Measurements from ENCODE around the gene PEX1. TPM values are rescaled to one million over a fixed set of nuclear protein-coding genes. Genes with fewer than 3 reads are reported as not detected.
"Not testable (repeated sequence)": the region's sequence is repeated elsewhere in the genome, so short reads cannot be mapped to it uniquely, and the experiment has no call there.

The PEX1 gene
- total RNA-seq, 2 experiments from 2014 or later: 16.6 to 16.9 TPM

DNA sequence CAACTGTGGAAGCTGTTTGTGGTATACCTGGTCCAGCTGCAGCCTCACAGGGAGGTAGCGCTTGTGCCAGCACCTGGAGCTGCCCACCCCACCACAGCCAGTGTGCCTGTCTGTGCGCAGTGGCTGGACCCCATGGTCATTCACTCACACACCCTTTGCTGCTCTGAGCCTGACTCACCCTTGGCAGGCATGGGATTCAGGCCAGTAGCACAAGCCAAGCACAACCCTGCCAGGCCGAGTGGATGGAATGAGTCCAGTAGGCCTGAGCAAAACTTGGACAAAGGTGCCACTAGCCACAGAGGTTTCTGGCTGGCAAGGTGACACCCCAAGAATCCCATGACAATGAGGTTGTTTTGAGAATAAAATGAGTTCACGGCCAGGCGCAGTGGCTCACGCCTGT, 19.3 kb upstream of the PEX1 start:
- POLR2A ChIA-PET: no interaction called here
- CTCF ChIA-PET: no interaction called here

DNA sequence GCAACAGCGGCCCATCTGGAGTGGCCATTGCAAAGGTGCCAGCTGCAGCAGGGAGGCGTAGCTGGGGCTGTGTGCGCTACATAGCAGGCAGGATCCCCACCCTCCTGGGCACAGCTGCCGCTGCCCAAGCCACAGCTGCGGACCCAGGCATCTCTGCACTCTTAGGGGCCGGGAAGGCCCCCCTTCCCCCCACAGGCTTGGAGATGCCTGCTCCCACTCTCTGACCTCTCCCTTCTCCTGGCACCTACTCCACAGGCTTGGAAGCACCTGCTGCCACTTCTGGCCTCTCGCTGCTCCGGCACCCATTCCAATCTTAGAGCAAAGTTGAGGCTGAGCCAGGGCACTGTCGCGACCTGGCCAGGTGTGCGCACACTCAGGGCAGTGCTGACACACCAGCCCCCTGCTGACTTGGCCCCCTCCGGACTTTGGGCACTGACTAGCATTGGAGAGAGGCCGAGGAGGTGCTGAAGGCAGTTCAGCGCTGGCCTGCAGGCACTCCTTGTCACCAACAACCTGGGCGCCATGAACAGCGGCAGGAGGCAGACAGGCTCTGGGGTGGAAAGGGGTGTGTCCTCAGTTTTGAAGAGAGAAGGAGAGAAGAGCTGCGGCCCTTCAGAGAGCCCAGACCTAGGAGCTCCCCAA, 18.7 kb upstream of the PEX1 start:
- no peak overlapping the region for H3K27ac Mint-ChIP-seq
- intact Hi-C loops (cut with micrococcal nuclease): no loop called here
- TF ChIP-seq, protein P1, sequence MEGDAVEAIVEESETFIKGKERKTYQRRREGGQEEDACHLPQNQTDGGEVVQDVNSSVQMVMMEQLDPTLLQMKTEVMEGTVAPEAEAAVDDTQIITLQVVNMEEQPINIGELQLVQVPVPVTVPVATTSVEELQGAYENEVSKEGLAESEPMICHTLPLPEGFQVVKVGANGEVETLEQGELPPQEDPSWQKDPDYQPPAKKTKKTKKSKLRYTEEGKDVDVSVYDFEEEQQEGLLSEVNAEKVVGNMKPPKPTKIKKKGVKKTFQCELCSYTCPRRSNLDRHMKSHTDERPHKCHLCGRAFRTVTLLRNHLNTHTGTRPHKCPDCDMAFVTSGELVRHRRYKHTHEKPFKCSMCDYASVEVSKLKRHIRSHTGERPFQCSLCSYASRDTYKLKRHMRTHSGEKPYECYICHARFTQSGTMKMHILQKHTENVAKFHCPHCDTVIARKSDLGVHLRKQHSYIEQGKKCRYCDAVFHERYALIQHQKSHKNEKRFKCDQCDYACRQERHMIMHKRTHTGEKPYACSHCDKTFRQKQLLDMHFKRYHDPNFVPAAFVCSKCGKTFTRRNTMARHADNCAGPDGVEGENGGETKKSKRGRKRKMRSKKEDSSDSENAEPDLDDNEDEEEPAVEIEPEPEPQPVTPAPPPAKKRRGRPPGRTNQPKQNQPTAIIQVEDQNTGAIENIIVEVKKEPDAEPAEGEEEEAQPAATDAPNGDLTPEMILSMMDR (IDR thresholded peaks at IDR 0.05): no peak
- ChIA-PET CTCF (no interaction called here), POLR2A (no interaction called here)
- H3K36me3 Mint-ChIP-seq (ENCODE audit: low read depth): no peaks in the 10 kb centered on the region
- no peak for DNase-seq
- H3K9me3 Mint-ChIP-seq: no peaks in the 10 kb centered on the region
- ATAC-seq: no peak
- H3K4me1 Mint-ChIP-seq (ENCODE audit: low read depth): no peaks in the 10 kb centered on the region
- H3K4me3 Mint-ChIP-seq: no peak overlapping the region
- no peaks in the 10 kb centered on the region for H3K27me3 Mint-ChIP-seq

More for the DNA sequence above, 19.3 kb upstream of the PEX1 start:
- Mint-ChIP-seq H3K36me3 (ENCODE audit: low read depth) (no peaks in the 10 kb centered on the region), H3K4me1 (ENCODE audit: low read depth) (no peaks in the 10 kb centered on the region), H3K9me3 (no peaks in the 10 kb centered on the region), H3K27me3 (no peaks in the 10 kb centered on the region), H3K4me3 (no peak overlapping the region), H3K27ac (no peak overlapping the region)
- intact Hi-C loops (cut with micrococcal nuclease): no loop called here
- TF ChIP-seq, protein P1 (IDR thresholded peaks at IDR 0.05): no peak
- ATAC-seq (no peak), DNase-seq (no peak)

DNA sequence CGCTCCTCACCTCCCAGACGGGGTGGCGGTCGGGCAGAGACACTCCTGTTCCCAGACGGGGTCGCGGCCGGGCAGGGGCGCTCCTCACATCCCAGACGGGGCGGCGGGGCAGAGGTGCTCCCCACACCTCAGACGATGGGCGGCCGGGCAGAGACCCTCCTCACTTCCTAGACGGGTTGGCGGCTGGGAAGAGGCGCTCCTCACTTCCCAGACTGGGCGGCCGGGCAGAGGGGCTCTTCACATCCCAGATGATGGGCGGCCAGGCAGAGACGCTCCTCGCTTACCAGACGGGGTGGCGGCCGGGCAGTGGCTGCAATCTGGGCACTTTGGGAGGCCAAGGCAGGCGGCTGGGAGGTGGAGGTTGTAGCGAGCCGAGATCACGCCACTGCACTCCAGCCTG, 16.8 kb upstream of the PEX1 start:
- DNase-seq; H3K9me3 Mint-ChIP-seq; H3K4me3 Mint-ChIP-seq; H3K27ac Mint-ChIP-seq; H3K27me3 Mint-ChIP-seq; intact Hi-C loops (cut with micrococcal nuclease); H3K36me3 Mint-ChIP-seq (ENCODE audit: low read depth); CTCF ChIA-PET; POLR2A ChIA-PET; ATAC-seq; H3K4me1 Mint-ChIP-seq (ENCODE audit: low read depth): not testable (repeated sequence)

DNA sequence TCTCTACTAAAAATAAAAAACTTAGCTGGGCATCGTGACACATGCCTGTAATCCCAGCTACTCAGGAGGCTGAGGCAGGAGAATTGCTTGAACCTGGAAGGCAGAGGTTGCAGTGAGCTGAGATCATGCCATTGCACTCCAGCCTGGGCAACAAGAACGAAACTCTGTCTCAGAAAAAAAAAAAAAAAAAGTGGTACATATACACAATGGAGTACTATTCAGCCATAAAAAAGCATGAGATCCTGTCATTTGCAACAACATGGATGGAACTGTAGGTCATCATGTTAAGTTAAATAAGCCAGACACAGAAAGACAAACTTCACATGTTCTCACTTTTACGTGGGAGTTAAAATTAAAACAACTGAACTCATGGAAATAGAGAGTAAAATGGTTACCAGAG, 15.2 kb upstream of the PEX1 start:
- CTCF ChIA-PET; H3K36me3 Mint-ChIP-seq (ENCODE audit: low read depth); ATAC-seq; H3K4me3 Mint-ChIP-seq; H3K27ac Mint-ChIP-seq; H3K4me1 Mint-ChIP-seq (ENCODE audit: low read depth); DNase-seq; intact Hi-C loops (cut with micrococcal nuclease); POLR2A ChIA-PET; H3K9me3 Mint-ChIP-seq; H3K27me3 Mint-ChIP-seq: not testable (repeated sequence)

DNA sequence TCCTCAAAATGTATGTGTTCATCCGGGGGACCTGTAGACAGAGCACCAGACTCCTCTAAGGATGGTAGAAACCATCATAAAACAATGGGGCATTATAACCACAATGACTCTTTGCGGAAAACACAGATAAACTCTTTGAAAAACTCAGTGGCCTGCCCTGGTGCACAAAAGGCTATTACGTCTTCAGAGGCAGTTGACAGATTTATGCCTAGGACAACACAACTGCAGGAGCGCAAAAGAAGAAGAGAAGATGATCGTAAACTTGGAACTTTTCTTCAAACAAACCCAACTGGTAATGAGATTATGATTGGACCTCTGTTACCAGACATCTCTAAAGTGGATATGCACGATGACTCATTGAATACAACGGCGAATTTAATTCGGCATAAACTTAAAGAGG, 6.3 kb upstream of the PEX1 start:
- ATAC-seq (no peak), DNase-seq (no peak)
- Mint-ChIP-seq H3K27me3 (no peaks in the 10 kb centered on the region), H3K4me1 (ENCODE audit: low read depth) (peaks cover 22% of the 10 kb centered on the region), H3K27ac (peak overlapping the region; percentile 31), H3K36me3 (ENCODE audit: low read depth) (peaks cover 37% of the 10 kb centered on the region), H3K4me3 (no peak overlapping the region), H3K9me3 (no peaks in the 10 kb centered on the region)
- intact Hi-C loops (cut with micrococcal nuclease): no loop called here
- ChIA-PET CTCF (no interaction called here), POLR2A (no interaction called here)
- TF ChIP-seq, protein P1 (IDR thresholded peaks at IDR 0.05): no peak

DNA sequence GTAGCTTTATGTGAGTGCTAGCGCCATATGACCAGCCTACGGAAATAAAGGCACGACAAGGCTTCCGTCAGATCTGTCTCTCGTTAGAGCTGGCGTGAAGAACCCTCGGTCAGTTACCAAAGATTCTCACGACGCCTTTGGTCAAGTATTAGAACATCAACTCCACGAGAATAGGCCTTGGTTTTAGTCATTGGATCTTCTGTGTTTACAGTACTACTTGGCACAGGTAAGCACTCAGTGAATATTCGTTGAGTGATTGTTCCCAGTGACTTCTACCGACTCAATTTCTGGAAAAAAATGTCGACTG, 591 bp upstream of the PEX1 start:
- ChIA-PET POLR2A (interaction anchor here (0.7 to 3.3 kb wide), 6 partner anchors 11 to 301 kb away, joined by 3 to 14 read pairs (median 6); partner anchors contain the start of gene FAM133B), CTCF (interaction anchor here (0.6 to 1.7 kb wide), 13 partner anchors 10 to 396 kb away, joined by 3 to 10 read pairs (median 3); partner anchors contain the start of gene GATAD1)
- Mint-ChIP-seq H3K27me3 (no peaks in the 10 kb centered on the region), H3K9me3 (no peaks in the 10 kb centered on the region), H3K36me3 (ENCODE audit: low read depth) (peaks cover 24% of the 10 kb centered on the region), H3K27ac (peak overlapping the region; percentile 98), H3K4me3 (peak overlapping the region; percentile 84), H3K4me1 (ENCODE audit: low read depth) (peaks cover 26% of the 10 kb centered on the region)
- TF ChIP-seq, protein P1 (IDR thresholded peaks at IDR 0.05): no peak
- DNase-seq (no peak), ATAC-seq (no peak)
- intact Hi-C loops (cut with micrococcal nuclease): loop anchor here (5.0 kb wide), 1 partner anchor 58 kb away; no protein-coding TSS in a partner anchor
